Suprapubic skin (tissue), 4 donors: Measurements from ENCODE around the gene SYNDIG1. TPM values are rescaled to one million over a fixed set of nuclear protein-coding genes. Genes with fewer than 3 reads are reported as not detected.
A peak's percentile ranks its signal among the peaks of the same experiment; 100 is the strongest.

Experiments used
- DNase-seq, 2 donors: peaks; one replicate each; pipeline ENCODE4 v3.0.0-alpha.2; 2019; ENCODE audit warnings: low spot score in 2 of 2
- H3K27ac ChIP-seq: fragments of 200-600 bp; sonication (generic); one replicate; pipeline ENCODE4 v1.5.1; 2019
- H3K27me3 ChIP-seq: fragments of 200-600 bp; sonication (generic); one replicate; pipeline ENCODE4 v1.5.1; 2019
- H3K36me3 ChIP-seq: fragments of 200-600 bp; sonication (generic); one replicate; pipeline ENCODE4 v1.5.1; 2019
- H3K4me1 ChIP-seq: fragments of 200-600 bp; sonication (generic); one replicate; pipeline ENCODE4 v1.5.1; 2019
- H3K4me3 ChIP-seq: fragments of 200-600 bp; sonication (generic); one replicate; pipeline ENCODE4 v1.5.1; 2019; ENCODE audit warnings: mild to moderate bottlenecking
- H3K9me3 ChIP-seq: fragments of 200-600 bp; sonication (generic); one replicate; pipeline ENCODE4 v1.5.1; 2019
- CTCF ChIP-seq, 2 donors: fragments of 200-600 bp in 1 of 2; fragments of 450-650 bp in 1 of 2; sonication (generic) in 1 of 2; IDR thresholded peaks; one replicate each; pipeline ENCODE4 v1.5.1; 2016 to 2019; ENCODE audit warnings: antibody characterized with exemption in 2 of 2, mild to moderate bottlenecking in 1 of 2, moderate library complexity in 1 of 2
- EP300 ChIP-seq: sonication (generic); formaldehyde crosslinking; IDR thresholded peaks from one replicate; pipeline ENCODE4 v1.6.1; 2017; ENCODE audit warnings: antibody characterized with exemption
- POLR2A ChIP-seq, 2 donors: fragments of 450-650 bp; IDR thresholded peaks; one replicate each; pipeline ENCODE4 v1.6.1; 2017; ENCODE audit warnings: antibody characterized with exemption in 2 of 2, mild to moderate bottlenecking in 2 of 2, moderate library complexity in 2 of 2
- POLR2AphosphoS5 ChIP-seq, 3 donors: sonication (generic); formaldehyde crosslinking; IDR thresholded peaks; one replicate each; pipeline ENCODE4 v1.6.1; 2017; ENCODE audit warnings: antibody characterized with exemption in 3 of 3
- WGBS: methylation state at CpG from one replicate; pipeline ENCODE4 v1.1.5; 2018; 5-methylcytosine and 5-hydroxymethylcytosine counted together
- total RNA-seq, 4 donors: library from RNA; depleted of rRNA; stranded (reverse); fragments of >200 nt; gene quantifications; one replicate each; pipeline ENCODE4 v1.1.0, GENCODE V29; 2016

SYNDIG1 gene
- total RNA-seq, 4 donors from 2014 or later, result not detected

GRCh38 chr20:24668384-24668702, 198.9 kb downstream of the SYNDIG1 start:
- 87% methylated on average over 9 of the region's 9 CpGs for WGBS
- no peak overlapping the region for H3K4me3 ChIP-seq
- H3K27ac ChIP-seq, result no peak overlapping the region
- no peak for TF ChIP-seq EP300
- no peak for TF ChIP-seq POLR2A (IDR thresholded peaks at IDR 0.05)
- TF ChIP-seq POLR2AphosphoS5 (IDR thresholded peaks at IDR 0.05), result no peak
- TF ChIP-seq CTCF (IDR thresholded peaks at IDR 0.05), result no peak
- peaks cover 4% of the 10 kb centered on the region for H3K27me3 ChIP-seq
- H3K9me3 ChIP-seq, result no peaks in the 10 kb centered on the region
- no peaks in the 10 kb centered on the region for H3K36me3 ChIP-seq
- peak; percentile 46 to 49 for DNase-seq
- no peaks in the 10 kb centered on the region for H3K4me1 ChIP-seq

- peak; percentile 36 to 53 for DNase-seq
- H3K4me3 ChIP-seq, result no peak overlapping the region
- no peaks in the 10 kb centered on the region for H3K4me1 ChIP-seq
- WGBS, result 80% methylated on average over 5 of the region's 5 CpGs
- H3K27me3 ChIP-seq, result peaks cover 4% of the 10 kb centered on the region
- TF ChIP-seq EP300, result no peak
- no peak for TF ChIP-seq POLR2A (IDR thresholded peaks at IDR 0.05)
- H3K27ac ChIP-seq, result no peak overlapping the region
- no peaks in the 10 kb centered on the region for H3K9me3 ChIP-seq
- H3K36me3 ChIP-seq, result no peaks in the 10 kb centered on the region
Measured at GRCh38 chr20:24668791-24669190, 199.4 kb downstream of the SYNDIG1 start.

- WGBS, result 69% methylated on average over 7 of the region's 7 CpGs
- H3K27ac ChIP-seq, result no peak overlapping the region
- no peaks in the 10 kb centered on the region for H3K4me1 ChIP-seq
- H3K4me3 ChIP-seq, result no peak overlapping the region
- H3K27me3 ChIP-seq, result peaks cover 4% of the 10 kb centered on the region
- no peak for TF ChIP-seq EP300
- TF ChIP-seq POLR2A (IDR thresholded peaks at IDR 0.05), result no peak
- TF ChIP-seq POLR2AphosphoS5 (IDR thresholded peaks at IDR 0.05), result no peak
- TF ChIP-seq CTCF (IDR thresholded peaks at IDR 0.05), result no peak
- H3K36me3 ChIP-seq, result no peaks in the 10 kb centered on the region
- no peaks in the 10 kb centered on the region for H3K9me3 ChIP-seq
- DNase-seq, result peak; percentile 37 to 64
Measured at GRCh38 chr20:24669701-24670100, 200.3 kb downstream of the SYNDIG1 start.

- Histone ChIP-seq H3K4me3 (no peak overlapping the region), H3K27me3 (peaks cover 4% of the 10 kb centered on the region), H3K27ac (no peak overlapping the region), H3K9me3 (no peaks in the 10 kb centered on the region), H3K36me3 (no peaks in the 10 kb centered on the region), H3K4me1 (no peaks in the 10 kb centered on the region)
- peak; percentile 53 to 75 for DNase-seq
- TF ChIP-seq POLR2AphosphoS5 (IDR thresholded peaks at IDR 0.05), result no peak
- no peak for TF ChIP-seq EP300
- TF ChIP-seq CTCF (IDR thresholded peaks at IDR 0.05), result no peak
- WGBS, result 87% methylated on average over 8 of the region's 10 CpGs
Measured at GRCh38 chr20:24670341-24670872, 201.0 kb downstream of the SYNDIG1 start.

- Histone ChIP-seq H3K9me3 (no peaks in the 10 kb centered on the region), H3K4me1 (no peaks in the 10 kb centered on the region), H3K4me3 (no peak overlapping the region), H3K27ac (no peak overlapping the region), H3K36me3 (no peaks in the 10 kb centered on the region), H3K27me3 (peaks cover 4% of the 10 kb centered on the region)
- TF ChIP-seq CTCF (IDR thresholded peaks at IDR 0.05) (no peak), POLR2A (IDR thresholded peaks at IDR 0.05) (no peak), EP300 (no peak), POLR2AphosphoS5 (IDR thresholded peaks at IDR 0.05) (no peak)
- 84% methylated on average over 5 of the region's 5 CpGs for WGBS
- DNase-seq, result peak; percentile 37 to 63
Measured at GRCh38 chr20:24670981-24671380, 201.6 kb downstream of the SYNDIG1 start.
